Iris pigment epithelial cell (primary cell): ENCODE data around the gene IFTAP.

Experiments used
- DNase-seq: peaks from one replicate; pipeline ENCODE4 v3.0.0-alpha.2; 2011; ENCODE audit warnings: low read depth

Gene IFTAP

DNA sequence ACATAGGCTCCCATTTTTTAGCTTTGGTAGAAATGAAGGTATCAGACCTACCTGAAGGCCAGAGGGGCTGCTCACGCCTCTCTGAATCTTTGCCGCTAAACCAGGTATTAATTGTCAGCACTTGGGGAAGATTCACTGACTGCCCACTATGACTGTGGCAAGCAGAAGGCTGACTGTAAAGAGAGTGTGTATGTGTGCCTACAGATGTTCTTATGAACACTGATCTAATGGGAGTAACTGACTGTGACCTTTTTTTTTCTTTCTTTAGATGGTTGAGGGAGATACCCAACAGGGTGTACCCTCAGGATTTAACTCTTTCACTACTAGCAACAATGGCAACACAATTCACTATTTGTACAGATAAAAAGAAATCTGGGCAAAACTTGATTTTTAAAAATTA is 3.7 kb downstream of the IFTAP start, which contains the start of gene RAG2:
TSS of gene RAG2 (minus strand) at position 186 of the 400 bp plus-strand sequence. CDS start 4,068 bp downstream, outside the sequence.
- no peak for DNase-seq

DNA sequence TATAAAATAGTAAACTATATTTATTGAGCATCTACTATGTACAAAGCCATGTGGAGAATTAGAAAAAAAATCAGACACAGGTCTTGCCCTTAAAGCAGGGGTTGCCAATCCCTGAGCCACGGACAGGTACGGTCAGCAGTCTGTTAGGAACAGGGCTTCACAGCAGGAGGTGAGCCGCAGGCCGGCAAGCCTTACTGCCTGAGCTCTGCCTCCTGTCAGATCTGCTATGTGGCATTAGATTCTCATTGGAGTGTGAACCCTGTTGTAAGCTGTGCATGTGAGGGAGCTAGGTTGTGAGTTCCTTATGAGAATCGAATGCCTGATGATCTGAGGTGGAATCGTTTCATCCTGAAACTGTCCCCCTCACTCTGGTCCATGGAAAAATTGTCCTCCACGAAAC is 5.9 kb downstream of the IFTAP start:
- no peak for DNase-seq

DNA sequence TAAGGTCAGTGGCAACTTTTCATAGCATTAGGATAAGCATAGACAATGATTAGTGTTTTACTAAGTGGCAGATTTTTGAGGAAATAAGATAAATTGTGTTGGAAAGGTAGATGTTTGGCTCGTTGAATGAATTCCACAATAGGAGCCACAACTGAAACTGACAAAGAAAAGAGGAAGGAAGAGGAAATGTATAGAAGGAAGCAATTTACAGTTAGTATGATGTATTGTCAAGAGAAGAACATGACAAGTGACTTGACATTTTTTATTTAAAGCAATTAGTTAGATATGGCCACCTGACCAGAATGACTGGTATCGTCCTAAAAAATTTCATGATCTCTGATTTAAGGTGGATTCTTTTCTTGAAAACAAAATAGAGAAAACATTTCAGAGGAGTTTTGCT is 6.9 kb downstream of the IFTAP start:
- no peak for DNase-seq

DNA sequence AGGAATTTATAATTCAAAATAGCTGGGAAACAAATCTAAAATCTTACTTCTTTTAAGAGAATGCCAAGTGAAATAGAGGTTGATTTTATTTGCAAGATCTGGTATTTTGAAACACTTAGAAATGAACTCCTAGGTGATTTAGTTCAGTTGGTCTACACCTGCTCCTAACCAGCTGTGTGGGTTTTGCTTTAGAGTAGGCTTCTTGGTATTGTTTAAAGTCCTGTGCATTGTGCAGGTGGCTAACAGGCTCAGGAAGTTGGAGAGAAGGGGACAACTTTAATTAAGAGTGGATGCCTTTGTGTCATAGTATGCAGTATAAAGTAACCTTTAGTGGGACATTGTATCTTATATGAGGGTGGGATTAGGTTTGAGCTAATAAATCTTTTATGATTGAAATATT is 7.8 kb downstream of the IFTAP start:
- no peak for DNase-seq

DNA sequence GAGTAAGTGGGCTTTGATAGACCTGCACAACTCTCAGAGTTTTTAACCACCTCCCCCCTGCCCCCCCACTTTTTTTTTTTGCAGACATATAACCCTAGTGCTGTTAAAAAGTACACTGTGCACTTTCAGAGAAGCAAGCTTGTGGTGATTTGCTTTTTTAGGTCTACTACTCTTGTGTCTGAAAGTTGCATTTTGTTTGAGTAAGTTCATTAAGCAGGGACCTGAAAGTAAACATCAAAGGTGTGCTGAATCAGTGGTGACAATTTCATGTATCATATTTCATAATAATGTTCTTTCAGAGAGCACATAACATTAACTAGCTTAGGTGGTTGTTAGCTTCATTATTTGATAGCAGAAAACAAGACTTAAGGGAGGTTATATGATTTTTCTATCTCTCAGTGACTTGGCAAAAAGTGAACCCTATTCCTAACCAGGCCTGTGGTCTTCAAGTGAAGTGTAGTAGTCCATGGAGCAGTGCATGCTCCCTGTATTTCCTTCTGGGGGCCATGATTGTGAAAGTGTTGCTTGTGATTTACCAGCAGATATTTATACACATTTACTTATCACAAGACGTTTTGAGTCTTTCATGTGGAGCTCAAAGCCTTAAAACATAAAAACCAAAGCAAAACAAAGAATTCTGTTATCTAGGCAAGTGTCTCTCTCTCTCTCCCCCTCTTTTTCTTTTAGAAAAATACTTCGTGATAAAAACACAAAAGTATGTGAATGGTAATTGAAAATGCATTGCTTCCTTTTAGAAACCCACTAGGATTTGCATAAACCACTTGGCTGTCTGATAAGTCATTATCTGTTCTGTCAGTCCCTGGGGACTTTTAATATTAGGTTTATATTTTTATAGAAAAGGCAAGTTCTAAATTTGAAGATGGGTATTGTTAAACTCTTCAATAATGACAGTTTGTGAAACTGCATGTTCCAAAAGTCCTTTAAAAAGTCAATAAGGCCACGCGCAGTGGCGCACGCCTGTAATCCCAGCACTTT is 11.2 kb downstream of the IFTAP start:
- DNase-seq = no peak

DNA sequence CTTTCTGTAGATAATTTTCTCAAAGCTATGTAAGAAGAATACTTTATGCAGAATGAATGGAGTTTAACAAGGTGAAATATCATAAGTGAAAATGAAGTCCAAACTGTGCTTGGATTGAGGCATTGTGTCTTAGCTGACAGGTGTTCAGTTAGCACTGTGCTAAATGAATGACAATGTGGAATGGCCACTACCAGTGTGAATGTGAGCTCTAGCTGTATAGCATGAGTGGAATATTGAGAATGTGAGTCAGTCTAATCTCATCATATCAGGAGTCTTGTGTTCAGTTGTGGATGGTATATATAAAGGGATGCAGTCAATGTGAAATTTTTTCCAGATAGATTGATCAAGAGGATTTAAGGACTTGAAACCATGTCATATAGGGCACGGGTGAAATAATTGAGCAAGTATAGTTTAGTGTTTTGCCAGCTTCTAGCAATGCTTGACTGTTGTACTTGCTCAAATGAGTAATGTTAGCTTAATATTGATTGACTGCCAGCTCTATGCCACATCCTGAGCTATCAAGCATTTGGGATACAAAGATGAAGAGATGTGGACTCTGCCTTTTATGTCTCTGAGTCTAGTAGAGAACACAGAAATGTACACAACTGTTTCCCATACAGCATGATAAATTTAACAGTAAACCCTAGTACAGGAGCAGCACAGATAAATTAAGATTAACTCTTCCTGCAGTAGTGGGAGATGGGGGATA is 14.3 kb downstream of the IFTAP start:
- no peak for DNase-seq

DNA sequence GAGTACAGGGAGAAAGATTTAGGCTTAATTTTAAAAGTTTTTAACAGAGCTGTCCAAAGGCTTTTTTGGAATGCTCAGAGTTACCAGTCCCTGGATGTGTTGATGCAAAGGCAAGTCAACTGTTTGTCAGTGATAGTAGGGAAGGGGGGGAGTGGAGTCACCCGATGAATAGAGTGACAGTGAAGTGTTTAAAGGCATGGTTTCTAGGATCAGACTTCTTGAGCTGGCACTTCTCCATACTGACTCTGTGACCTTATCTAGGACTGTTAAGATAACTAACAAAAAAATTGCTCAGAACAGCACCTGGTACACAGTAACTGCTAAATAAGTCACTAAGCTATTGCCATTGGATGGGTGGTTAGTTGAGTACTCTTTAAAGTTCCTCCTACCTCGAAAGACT is 15.1 kb downstream of the IFTAP start:
- DNase-seq = no peak

DNA sequence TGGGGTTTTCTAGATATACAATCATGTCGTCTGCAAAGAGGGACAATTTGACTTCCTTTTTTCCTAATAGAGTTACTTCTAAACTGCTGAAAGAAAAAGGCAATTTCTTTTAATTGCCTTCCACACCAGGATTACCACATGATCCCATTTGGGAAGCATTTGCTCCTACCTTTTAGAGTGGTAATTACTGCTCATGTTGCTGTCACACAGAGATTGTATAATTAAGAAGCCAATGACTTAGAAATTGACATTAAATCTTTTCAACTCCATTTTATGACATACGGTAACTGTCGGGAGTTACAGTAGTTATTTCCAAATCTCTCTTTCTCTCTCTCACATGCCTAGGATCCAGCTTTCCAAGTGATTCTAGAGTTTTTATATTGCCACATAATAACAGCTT is 21.5 kb downstream of the IFTAP start:
- DNase-seq = no peak

DNA sequence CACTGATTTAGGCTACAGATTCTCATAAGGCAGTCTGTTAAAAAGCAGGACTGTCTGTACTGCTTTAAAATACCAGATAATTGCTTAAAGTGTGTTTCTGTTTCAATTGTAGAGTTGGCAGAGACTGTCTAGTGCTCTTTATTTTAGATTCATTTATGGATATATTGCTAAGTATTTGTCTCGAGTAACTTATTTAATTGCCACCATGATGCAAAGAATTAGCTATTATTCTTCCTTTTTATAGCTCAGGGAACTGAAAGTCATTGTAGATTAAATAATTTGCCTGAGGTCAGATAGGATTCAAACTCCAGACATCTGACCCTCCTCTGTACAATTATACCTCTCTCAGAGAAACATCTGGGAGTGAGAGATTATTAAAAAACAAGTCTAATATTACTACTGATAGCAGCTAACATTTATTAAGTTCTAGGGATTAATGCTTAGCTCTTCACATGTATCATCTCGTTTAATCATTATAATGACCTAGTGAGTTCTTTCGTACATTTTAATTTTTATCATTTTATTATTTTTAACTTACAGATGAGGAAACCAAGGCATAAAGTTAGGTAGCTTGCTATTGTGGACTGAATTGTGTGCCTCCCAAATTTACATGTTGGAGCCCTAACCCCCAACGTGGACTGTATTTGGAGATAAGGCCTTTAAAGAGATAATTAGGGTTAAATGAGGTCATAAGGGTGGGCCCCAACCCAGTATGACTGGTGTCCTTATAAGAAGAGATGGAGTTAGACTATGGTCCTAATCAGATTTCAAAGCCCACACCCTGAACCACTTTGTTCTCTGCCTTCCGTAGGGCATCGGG is 23.5 kb downstream of the IFTAP start:
- DNase-seq = no peak

DNA sequence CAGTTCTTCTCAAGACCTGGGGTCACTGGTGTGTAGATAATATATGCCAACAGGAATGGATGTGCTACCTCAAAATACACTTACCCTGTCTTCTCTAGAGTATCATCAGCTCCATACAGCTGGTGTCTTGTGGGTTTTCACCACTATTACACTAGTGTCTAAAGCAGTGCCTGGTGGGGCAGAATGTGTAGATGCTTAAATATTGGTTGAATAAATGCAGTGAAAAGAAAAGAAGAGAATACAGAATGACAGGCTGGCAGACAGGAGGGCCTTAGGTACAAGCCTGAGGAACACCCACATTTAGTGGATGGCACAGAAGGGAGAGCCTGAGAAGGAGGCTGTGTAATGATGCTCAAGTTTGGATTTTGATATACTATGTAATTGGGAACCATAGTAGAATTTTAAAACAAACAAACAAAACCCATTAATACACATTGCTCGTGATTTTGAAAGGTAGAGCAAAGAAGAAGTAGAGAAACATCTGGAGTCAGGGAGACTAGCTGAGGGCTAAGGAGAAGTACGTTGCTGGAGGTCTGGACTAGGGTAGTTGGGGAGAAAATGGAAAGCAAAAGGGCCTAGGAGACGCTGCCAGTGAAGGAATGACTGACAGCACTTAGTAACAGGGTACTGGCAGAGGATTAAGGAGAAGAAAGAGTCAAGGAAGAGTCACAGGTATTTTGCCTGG is 24.2 kb downstream of the IFTAP start:
- DNase-seq = no peak

DNA sequence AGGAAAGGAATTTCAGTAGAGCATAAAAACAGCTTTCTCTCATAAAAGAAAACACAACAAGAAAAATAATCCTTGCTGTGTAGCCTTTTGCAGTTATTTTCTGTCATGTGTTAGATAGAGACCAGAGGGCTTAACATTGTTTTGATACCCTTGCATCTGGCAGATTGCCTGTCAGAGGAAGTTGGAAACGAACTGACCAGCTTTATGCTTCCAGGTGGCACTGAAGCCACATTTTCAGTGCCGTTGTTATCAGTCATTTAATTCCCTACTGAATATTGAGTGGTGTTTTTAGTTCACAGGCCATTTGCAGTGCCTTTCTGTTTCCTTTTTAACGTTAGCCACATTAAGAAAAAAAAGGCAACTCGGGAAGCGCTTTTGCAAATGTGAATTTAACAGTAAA is 25.2 kb downstream of the IFTAP start:
- no peak for DNase-seq

DNA sequence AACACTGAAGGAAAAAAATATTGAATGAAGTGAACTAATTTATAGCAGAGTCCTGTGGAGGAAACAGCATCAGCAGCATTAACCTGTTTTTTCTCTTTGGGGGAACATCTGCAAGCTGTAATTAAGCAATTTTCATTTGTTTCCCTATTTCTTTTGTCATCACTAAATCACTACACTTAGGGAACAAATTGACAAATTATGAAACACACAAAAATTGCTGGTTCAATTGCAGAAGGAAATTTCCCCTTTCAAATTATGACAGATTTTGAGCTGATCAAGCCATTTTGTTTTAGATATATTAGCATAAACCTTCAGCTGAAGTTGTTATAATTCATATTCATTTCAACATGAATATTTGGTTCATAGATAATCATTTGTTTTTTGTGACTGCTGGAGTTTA is 25.9 kb downstream of the IFTAP start:
- DNase-seq = no peak

DNA sequence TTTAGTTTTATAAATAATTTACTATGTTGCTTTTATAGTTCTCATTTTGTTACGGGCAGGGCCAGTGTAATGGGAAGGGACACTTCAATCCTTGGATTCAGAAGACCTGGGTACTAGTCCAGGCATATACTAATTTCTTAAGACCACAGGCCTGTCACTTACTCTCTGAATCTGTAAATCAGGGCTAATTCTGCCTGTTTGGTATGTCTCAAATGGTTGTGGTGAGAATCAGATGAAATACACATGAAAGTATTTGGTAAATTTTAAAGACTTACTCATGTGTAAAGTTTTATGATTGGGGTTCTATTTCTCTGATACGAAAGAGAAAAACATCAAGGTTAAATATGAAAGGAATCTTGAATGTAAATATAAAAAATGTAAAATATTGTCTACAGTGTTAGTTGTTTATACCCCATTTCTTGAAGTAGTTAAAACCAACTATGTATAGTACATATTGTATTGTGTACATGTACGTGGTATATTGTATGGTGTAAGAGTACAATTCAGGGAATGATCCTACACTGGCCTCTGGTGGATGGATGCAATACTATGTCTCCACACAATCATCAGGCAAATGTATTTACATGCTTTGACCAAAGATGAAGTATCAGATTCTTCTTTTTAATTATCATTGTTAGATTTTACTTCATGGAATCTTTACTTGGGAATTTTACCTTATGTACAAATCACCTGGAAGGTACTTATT is 28.3 kb downstream of the IFTAP start:
- peak; percentile 33 for DNase-seq

DNA sequence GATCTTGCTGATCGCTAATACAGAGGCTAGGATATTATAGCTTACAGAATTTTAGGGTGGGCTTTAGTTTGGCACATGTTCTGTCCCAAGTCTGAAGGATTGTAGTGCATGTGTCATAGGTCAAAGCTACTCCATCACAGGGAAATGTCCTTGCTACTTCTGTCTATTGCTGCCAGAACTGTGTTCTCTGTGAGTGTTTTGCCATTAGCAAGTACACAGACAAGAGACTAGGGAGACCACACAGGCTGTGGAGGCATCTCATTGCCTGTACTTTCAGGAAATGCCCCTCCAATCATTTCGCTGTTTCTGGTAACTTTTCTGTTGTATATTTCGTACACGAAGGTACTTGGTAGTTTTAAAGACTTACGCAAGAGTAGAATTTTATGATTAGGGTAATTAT is 29.2 kb downstream of the IFTAP start:
- no peak for DNase-seq

DNA sequence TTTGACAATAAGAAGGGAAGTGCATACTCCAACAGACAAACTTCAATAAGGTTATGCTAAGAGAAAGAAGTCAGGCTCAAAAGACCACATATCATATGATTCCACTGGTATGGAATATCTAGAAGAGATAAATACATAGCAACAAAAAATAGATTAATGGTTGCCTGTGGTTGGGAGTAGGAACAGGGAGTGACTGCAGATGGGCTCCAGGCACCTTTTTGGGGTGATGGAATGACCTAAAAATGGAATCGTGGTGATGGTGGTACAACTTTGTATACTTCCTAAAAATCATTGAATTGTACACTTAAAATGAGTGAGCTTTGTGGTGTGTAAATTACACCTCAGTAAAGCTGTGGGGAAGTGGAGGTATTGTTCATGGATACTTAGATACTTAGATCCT is 32.7 kb downstream of the IFTAP start:
- DNase-seq = no peak

DNA sequence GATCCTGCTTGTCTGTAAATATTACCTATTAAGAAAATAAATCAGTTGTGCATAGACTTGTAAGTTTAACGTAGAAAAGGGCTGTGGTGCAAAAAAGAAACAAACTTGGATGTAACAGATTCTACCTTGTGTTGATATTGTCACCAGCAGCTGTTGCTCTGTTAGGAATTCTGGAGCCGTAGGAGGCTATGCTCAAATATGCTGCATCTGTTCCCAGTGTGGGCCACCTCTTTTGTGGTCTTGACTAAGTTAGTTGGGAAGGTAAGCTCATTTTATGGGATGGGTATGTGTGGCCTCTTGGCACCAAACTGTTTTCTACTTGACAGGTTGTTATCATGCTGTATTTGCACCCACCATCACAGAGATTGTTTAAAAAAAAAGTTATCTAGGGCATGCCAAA is 33.2 kb downstream of the IFTAP start:
- no peak for DNase-seq

DNA sequence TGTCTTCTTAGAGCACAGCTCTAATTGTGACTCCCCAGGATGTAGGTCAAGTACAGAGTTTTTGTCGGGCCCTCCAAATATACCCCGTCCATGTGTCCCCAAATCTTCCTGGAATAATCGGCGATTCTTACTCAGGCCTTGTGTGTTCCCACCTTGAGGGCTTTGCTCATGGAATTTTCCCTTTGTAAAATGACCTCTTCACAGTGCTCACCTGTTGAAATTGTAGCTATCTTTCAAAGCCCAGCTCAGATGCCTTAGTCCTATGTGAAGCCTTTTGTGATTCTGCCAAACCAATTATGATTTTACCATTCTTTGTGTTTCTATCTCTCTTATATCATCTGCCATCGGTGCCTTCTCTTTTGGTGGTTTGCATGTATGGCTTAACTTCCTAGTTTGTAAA is 33.8 kb downstream of the IFTAP start:
- DNase-seq = no peak

DNA sequence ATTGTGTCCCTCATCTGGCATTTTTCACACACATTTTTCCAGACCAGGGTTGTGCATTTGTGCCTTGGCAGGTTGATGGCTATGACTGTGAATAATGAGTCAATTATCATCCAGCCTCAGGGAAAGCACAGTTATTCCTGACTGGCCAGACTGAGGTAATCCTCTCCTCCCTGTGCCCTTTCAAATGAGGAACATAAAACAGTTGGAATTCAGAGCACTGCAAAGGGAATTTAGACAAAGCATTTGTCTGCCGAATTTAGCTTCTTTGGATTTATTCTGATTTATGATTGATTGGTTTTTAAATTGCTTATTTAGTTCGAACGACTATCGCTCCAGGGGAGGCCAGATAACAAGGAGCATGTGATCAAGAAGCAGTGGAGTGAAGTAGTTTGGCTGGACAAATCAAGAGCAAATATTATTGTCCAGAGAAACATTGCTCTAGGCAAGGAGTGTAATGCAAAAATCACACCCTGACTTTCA is 34.5 kb downstream of the IFTAP start:
- DNase-seq = no peak

DNA sequence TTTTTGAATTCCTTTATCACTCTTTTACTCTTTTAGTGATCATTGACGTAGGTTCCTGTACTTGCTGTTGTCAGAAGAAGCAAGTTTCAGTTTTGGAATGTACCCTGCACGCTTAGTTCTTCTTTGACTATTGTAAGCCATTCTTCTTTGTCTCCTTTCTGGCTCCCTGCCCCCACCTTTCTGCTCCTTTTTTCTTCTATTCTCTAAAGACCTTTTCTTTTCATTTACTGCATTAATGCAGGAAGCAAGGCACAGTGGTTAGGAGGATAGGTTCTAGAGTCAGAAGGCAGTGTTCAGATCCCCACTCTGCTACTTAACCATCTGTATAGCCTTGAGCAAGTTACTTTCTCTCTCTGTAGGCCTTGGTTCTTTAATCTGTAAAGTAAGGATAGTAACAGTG is 37.5 kb downstream of the IFTAP start:
- no peak for DNase-seq

DNA sequence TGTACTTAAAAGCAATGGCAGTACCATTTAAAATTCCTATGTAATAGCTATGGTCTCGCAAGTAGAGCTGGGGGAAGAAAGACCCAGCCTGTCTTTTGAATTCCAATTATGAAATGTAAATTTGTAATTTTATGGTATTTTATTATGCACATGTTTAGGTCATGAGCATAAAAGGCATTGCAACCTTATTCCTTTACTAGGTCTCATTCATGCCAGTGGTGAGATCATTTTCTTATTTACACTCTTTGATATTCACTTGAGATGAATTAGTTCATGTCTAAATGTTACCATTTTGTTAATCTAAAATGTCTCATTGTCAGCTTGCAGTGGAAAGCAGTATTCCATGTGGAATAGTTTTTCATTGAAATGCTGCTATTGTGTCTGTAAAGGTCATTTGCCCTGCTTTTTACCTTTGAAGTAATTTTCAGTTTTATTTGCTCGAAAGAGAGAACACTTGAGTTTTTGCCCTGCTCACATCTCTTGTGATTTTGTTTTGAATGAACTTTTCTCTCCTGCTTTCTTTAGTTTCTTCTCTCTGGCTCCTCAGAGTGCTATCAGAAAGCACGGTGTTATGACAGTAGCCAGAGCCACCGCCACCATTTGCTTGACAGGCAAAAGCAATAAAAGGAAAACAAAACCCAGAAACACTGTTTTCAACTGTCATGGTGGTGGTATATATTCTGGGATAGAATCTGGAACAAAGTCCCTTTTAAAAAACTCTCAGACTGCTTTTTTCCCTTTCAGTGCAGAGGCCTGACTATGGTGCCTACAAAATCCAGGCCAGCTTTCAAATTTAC is 41.0 kb downstream of the IFTAP start:
- no peak for DNase-seq
